ENCODE data around the gene TNIK.
"Not testable (repeated sequence)": the region's sequence is repeated elsewhere in the genome, so short reads cannot be mapped to it uniquely, and the experiment has no call there.

Gene TNIK

DNA sequence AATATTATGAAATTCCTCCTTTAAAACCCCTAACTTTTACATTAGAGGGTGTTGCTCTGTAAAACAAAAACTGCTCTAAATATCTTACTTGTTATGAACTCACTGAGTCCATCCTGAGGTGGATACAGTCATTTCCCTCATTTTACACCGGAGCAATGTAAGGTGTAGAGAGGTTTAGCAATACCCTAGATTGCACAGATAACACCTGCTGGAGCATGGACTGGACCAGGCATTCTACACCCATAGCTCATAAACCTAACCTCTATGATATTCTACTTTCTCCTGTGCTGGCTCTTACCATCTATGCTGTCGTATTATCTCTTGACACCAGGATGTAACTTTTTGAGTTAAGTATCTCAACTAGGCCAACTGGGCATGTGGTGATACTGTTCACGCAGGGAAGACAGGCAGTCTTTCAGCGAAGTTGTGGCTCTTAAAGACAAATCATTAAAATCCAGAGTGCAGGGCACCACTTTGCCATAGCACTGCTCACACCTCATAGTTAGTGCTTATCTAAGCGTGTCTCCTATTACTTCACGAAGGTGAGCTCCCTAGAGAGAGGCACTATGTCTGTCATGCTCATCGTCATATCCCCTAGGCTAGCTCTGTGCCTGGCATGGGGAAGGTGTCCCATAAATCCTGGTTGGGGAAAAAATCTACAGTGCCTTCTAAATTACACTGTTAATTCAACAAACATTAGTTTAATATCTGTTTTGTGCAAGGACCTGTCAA is 333.6 kb downstream of the TNIK start:
- H3K9me3 ChIP-seq: no peaks in the 10 kb centered on the region
- TF ChIP-seq, protein P1, sequence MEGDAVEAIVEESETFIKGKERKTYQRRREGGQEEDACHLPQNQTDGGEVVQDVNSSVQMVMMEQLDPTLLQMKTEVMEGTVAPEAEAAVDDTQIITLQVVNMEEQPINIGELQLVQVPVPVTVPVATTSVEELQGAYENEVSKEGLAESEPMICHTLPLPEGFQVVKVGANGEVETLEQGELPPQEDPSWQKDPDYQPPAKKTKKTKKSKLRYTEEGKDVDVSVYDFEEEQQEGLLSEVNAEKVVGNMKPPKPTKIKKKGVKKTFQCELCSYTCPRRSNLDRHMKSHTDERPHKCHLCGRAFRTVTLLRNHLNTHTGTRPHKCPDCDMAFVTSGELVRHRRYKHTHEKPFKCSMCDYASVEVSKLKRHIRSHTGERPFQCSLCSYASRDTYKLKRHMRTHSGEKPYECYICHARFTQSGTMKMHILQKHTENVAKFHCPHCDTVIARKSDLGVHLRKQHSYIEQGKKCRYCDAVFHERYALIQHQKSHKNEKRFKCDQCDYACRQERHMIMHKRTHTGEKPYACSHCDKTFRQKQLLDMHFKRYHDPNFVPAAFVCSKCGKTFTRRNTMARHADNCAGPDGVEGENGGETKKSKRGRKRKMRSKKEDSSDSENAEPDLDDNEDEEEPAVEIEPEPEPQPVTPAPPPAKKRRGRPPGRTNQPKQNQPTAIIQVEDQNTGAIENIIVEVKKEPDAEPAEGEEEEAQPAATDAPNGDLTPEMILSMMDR (IDR thresholded peaks at IDR 0.05; ENCODE audit: low read depth, low read length): no peak
- no peak for DNase-seq
- no peak overlapping the region for H3K4me3 ChIP-seq (ENCODE audit: low read depth, low read length)
- H3K4me1 ChIP-seq: no peaks in the 10 kb centered on the region; the same call in 1 of the 2 replicates
- peaks cover 3% of the 10 kb centered on the region; the same call in 1 of the 2 replicates for H3K36me3 ChIP-seq
- H3K27me3 ChIP-seq: no peaks in the 10 kb centered on the region

DNA sequence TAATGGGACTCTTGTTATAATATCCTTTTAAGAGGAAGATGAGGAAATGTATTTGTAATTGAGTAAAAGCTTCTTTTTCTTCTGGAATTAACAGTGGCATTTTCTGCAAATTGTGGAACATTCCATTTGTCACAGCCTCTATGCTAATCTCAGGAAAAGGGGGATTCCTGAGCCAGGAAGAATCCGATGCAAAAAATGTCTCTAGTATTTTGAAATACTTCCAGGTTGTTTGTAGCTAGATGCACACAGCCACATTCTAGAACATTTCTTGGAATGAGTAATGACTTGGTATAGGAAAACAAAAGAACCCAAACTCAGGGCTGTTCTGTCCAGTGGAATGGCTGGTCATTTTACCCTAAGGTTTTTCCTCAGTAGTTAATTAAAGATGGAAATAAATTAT is 335.2 kb downstream of the TNIK start:
- TF ChIP-seq, protein P1 (IDR thresholded peaks at IDR 0.05; ENCODE audit: low read depth, low read length): no peak
- Histone ChIP-seq H3K4me3 (ENCODE audit: low read depth, low read length) (no peak overlapping the region), H3K9me3 (no peaks in the 10 kb centered on the region), H3K27me3 (no peaks in the 10 kb centered on the region), H3K36me3 (peaks cover 3% of the 10 kb centered on the region; the same call in 1 of the 2 replicates), H3K4me1 (no peaks in the 10 kb centered on the region)
- DNase-seq: no peak

DNA sequence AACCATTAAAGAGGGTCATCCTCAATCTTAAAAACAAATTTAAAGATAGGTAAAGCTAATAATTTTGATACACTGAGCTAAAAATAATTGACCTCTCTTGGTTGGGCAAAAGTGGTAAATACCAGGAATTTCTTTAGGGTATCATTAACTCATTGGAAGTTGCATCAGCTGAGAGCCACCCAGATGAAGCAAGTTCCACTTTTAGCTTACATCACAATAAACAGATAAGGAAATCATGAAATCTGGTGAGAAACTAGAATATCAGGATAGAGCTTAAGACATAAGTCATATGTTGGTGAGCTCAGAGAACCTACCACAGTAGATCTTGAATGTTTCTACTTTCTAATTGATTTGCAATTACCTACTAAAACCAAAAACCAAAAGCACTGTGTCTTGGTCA is 336.3 kb downstream of the TNIK start:
- TF ChIP-seq, protein P1 (IDR thresholded peaks at IDR 0.05; ENCODE audit: low read depth, low read length): no peak
- H3K4me1 ChIP-seq: no peaks in the 10 kb centered on the region
- no peaks in the 10 kb centered on the region for H3K27me3 ChIP-seq
- H3K9me3 ChIP-seq: no peaks in the 10 kb centered on the region
- peaks cover 3% of the 10 kb centered on the region; the same call in 1 of the 2 replicates for H3K36me3 ChIP-seq
- no peak overlapping the region for H3K4me3 ChIP-seq (ENCODE audit: low read depth, low read length)
- no peak for DNase-seq

DNA sequence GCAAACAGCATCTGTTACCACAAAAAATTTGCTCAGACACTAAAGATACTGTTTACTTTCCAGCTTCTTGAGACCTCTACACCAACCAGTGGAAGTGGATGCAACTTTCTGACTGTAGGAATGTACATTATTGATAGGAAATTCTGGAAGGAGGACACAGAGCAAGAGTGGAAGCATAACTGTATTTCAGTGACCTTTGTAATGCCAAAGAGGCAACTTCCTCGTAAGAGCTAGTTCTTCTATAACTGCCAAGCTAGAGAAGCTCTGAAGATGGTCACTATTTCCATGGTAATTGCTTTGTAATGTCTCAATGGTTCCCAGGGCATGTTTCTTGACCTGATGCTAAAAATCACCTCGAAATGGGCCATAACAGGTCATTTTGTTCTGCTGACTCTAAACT is 337.3 kb downstream of the TNIK start:
- Histone ChIP-seq H3K9me3 (no peaks in the 10 kb centered on the region), H3K4me3 (ENCODE audit: low read depth, low read length) (no peak overlapping the region), H3K4me1 (no peaks in the 10 kb centered on the region), H3K36me3 (peaks cover 3% of the 10 kb centered on the region; the same call in 1 of the 2 replicates), H3K27me3 (no peaks in the 10 kb centered on the region)
- TF ChIP-seq, protein P1 (IDR thresholded peaks at IDR 0.05; ENCODE audit: low read depth, low read length): no peak
- no peak for DNase-seq

DNA sequence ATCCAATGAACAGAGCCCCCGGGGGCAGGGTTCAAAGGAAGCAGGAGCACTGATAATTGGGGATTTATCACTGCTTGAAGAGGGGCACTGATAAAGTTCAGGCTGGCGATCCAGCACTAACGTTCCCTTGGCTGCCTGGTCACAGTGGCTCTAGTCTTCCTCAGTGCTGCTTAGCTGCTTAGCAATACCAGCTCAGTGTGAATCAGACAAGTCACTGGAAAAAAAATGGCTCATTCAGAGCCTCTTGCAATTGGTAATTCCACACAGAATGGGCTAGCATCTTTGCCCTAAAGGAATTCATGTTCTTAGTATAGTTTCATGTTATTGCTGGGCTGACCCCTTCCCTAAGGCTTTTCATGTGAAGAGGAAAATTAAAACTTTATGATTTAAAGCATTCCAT is 338.0 kb downstream of the TNIK start:
- Histone ChIP-seq H3K36me3 (peaks cover 3% of the 10 kb centered on the region; the same call in 1 of the 2 replicates), H3K27me3 (no peaks in the 10 kb centered on the region), H3K4me3 (ENCODE audit: low read depth, low read length) (no peak overlapping the region), H3K4me1 (no peaks in the 10 kb centered on the region), H3K9me3 (no peaks in the 10 kb centered on the region)
- TF ChIP-seq, protein P1 (IDR thresholded peaks at IDR 0.05; ENCODE audit: low read depth, low read length): no peak
- DNase-seq: no peak

DNA sequence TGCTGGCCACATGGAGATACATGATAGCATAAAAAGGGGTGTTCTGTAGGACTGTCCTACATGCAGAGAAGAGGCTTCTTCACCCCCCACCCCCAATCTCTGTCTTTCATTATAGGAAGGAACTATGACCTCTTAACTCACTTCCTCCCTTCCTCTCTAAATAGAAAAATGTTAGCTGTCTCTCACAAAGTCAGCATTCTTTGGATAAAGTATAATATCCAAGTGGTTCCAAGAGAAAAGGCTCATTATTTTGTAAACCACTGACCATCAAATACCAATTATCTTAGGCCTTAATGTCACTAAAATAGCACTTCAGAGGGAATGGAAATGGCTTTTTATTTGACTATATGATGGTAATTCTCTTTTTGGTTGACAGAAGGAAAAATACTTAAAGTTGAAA is 338.4 kb downstream of the TNIK start:
- no peaks in the 10 kb centered on the region for H3K27me3 ChIP-seq
- TF ChIP-seq, protein P1 (IDR thresholded peaks at IDR 0.05; ENCODE audit: low read depth, low read length): no peak
- no peak overlapping the region for H3K4me3 ChIP-seq (ENCODE audit: low read depth, low read length)
- peaks cover 3% of the 10 kb centered on the region; the same call in 1 of the 2 replicates for H3K36me3 ChIP-seq
- H3K9me3 ChIP-seq: no peaks in the 10 kb centered on the region
- no peak for DNase-seq
- H3K4me1 ChIP-seq: no peaks in the 10 kb centered on the region

DNA sequence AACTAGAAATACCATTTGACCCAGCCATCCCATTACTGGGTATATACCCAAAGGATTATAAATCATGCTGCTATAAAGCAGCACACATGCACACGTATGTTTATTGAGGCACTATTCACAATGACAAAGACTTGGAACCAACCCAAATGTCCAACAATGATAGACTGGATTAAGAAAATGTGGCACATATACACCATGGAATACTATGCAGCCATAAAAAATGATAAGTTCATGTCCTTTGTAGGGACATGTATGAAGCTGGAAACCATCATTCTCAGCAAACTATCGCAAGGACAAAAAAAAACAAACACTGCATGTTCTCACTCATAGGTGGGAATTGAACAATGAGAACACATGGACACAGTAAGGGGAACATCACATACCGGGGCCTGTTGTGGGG is 340.8 kb downstream of the TNIK start:
- H3K4me3 ChIP-seq (ENCODE audit: low read depth, low read length); H3K27me3 ChIP-seq; DNase-seq; H3K4me1 ChIP-seq; H3K9me3 ChIP-seq; H3K36me3 ChIP-seq: not testable (repeated sequence)

DNA sequence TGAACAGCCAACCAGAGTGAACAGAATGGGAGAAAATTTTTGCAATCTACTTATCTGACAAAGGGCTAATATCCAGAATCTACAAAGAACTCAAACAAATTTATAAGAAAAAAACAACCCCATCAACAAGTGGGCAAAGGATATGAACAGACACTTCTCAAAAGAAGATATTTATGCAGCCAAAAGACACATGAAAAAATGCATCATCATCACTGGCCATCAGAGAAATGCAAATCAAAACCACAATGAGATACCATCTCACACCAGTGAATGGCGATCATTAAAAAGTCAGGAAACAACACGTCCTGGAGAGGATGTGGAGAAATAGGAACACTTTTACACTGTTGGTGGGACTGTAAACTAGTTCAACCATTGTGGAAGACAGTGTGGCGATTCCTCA is 341.2 kb downstream of the TNIK start:
- not testable (repeated sequence) for H3K9me3 ChIP-seq; H3K4me3 ChIP-seq (ENCODE audit: low read depth, low read length); H3K36me3 ChIP-seq; H3K27me3 ChIP-seq; DNase-seq; H3K4me1 ChIP-seq
